ENCODE results near the gene NCAM2. TPM values are rescaled to one million over a fixed set of nuclear protein-coding genes. Genes with fewer than 3 reads are reported as not detected.

NCAM2 gene
- total RNA-seq, 4 donors from 2014 or later: 0.96 to 1.6 TPM; not detected in 2

DNA sequence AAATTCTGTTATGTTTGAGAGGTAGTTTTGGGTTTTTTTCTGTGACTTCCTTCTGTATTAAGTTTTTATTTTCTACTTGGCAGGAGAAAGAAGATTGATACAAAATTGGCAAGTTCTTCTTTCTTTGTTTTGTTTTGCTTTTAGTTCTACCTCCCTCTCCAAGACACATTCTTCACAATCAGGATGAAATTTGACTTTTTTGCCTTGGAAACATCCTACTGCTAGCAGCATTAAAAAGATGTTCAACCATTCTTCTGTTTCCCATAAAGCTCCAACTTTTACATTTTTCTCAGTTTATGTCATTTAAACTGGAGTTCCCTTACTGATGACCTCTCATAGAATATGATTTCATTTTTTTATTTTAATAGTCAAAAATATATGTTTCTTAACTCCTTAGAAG, 234.8 kb downstream of the NCAM2 start:
- no peaks in the 10 kb centered on the region for H3K9me3 ChIP-seq
- H3K4me1 ChIP-seq: no peaks in the 10 kb centered on the region
- intact Hi-C loops (cut with DNase I; ENCODE audit: low total_unique reads): no loop called here
- no peak for DNase-seq
- H3K27ac ChIP-seq: no peak overlapping the region
- no peaks in the 10 kb centered on the region for H3K27me3 ChIP-seq
- in situ Hi-C loops (cut with MboI; ENCODE audit: low pct_ligation_motif_present in 1 of 4, low pct_unique_long_range_greater_than_20kb in 1 of 4, low sequenced_read_pairs in 3 of 4): no loop called here
- no peak overlapping the region for H3K4me3 ChIP-seq
- TF ChIP-seq, protein P1, sequence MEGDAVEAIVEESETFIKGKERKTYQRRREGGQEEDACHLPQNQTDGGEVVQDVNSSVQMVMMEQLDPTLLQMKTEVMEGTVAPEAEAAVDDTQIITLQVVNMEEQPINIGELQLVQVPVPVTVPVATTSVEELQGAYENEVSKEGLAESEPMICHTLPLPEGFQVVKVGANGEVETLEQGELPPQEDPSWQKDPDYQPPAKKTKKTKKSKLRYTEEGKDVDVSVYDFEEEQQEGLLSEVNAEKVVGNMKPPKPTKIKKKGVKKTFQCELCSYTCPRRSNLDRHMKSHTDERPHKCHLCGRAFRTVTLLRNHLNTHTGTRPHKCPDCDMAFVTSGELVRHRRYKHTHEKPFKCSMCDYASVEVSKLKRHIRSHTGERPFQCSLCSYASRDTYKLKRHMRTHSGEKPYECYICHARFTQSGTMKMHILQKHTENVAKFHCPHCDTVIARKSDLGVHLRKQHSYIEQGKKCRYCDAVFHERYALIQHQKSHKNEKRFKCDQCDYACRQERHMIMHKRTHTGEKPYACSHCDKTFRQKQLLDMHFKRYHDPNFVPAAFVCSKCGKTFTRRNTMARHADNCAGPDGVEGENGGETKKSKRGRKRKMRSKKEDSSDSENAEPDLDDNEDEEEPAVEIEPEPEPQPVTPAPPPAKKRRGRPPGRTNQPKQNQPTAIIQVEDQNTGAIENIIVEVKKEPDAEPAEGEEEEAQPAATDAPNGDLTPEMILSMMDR (IDR thresholded peaks at IDR 0.05): no peak
- TF ChIP-seq POLR2AphosphoS5 (IDR thresholded peaks at IDR 0.05) (no peak), POLR2A (IDR thresholded peaks at IDR 0.05) (no peak), EP300 (IDR thresholded peaks at IDR 0.05; ENCODE audit: low read depth) (no peak)
- H3K36me3 ChIP-seq: no peaks in the 10 kb centered on the region

DNA sequence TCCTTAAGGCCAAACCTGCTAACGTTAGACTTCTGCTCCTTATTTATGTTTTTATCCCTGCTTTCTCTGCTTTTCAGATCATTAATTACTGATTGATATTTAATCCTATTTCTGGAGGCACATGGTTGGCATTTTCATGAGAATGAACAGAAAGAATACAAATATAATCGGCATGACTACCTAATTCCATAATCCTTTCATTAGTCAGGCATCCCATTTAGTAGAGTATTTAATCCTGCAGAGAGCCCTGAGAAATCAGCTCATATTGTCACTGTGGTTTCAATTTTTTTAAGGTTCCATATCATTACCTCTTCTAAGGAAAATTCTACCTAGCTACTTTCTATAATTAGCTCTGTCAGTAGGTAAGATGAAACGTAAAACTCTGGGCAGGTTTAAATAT, 238.8 kb downstream of the NCAM2 start:
- Histone ChIP-seq H3K4me1 (no peaks in the 10 kb centered on the region), H3K9me3 (no peaks in the 10 kb centered on the region), H3K36me3 (no peaks in the 10 kb centered on the region), H3K27me3 (no peaks in the 10 kb centered on the region), H3K4me3 (no peak overlapping the region), H3K27ac (no peak overlapping the region)
- in situ Hi-C loops (cut with MboI; ENCODE audit: low pct_ligation_motif_present in 1 of 4, low pct_unique_long_range_greater_than_20kb in 1 of 4, low sequenced_read_pairs in 3 of 4) (no loop called here), intact Hi-C loops (cut with DNase I; ENCODE audit: low total_unique reads) (no loop called here)
- TF ChIP-seq, protein P1 (IDR thresholded peaks at IDR 0.05): no peak
- TF ChIP-seq POLR2AphosphoS5 (IDR thresholded peaks at IDR 0.05): no peak
- no peak for DNase-seq
- WGBS, 2 donors (ENCODE audit: low coverage in 1 of 2): 70 to 74% methylated on average over 3 of the region's 3 CpGs

DNA sequence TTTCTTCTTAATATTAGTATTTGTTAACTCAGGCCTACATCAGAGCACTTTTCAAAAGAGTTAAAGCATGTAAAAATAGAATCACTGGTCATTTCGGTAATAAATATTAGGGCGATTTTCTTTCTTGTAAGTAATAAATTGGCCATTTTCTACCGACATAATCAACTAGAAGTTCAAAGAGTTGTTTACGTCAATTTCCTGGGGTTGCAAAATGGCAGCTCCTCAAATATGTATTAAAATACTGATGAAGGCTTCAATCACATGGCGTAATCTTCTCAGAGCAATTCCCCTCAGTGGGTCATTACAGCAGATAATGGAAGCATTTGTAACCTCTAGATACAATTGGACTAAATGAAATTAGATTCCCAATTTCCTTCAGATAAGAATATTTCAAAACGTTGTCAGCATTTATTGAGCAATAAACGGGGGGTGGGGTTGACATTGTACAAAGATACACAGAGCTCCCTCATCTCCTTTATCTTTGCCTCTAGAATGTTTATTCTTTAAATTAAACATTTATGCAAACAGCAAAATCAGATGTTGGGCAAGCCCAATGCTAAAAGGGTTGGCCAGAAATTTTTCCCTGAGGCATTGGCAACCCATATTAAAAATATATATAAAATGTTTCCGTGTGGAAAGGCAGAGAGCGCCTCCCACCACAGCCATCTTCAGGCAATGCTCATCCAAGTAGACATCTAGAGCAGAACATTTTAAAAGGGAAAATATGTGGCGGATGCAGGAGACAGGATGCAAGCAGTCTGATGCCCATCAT, 240.6 kb downstream of the NCAM2 start:
- Histone ChIP-seq H3K4me1 (no peaks in the 10 kb centered on the region), H3K27me3 (no peaks in the 10 kb centered on the region), H3K4me3 (no peak overlapping the region), H3K36me3 (no peaks in the 10 kb centered on the region), H3K9me3 (no peaks in the 10 kb centered on the region), H3K27ac (no peak overlapping the region)
- intact Hi-C loops (cut with DNase I; ENCODE audit: low total_unique reads) (no loop called here), in situ Hi-C loops (cut with MboI; ENCODE audit: low pct_ligation_motif_present in 1 of 4, low pct_unique_long_range_greater_than_20kb in 1 of 4, low sequenced_read_pairs in 3 of 4) (no loop called here)
- WGBS, 2 donors (ENCODE audit: low coverage in 1 of 2): 76 to 78% methylated on average over 10 of the region's 10 CpGs
- no peak for DNase-seq
- TF ChIP-seq POLR2A (IDR thresholded peaks at IDR 0.05) (no peak), POLR2AphosphoS5 (IDR thresholded peaks at IDR 0.05) (no peak), EP300 (IDR thresholded peaks at IDR 0.05; ENCODE audit: low read depth) (no peak)
- TF ChIP-seq, protein P1 (IDR thresholded peaks at IDR 0.05): no peak

DNA sequence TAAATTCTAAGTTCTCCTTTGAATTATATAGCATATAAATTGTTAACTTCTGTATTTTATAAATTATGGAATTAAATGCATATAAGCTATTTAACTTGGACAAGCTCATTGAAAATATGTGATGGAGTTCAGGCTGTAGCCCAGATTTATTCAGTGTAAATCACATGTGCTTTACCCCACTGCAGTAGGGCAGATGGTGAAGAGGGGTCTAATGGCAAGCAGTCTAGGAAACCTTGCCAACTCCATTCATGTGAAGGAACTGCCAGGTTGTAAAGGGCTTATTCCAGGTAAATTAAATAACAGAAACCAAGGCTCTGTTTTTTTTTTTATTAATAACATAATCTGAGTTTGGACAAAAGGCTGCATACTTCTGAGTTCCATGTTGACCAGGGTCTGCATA, 243.2 kb downstream of the NCAM2 start:
- intact Hi-C loops (cut with DNase I; ENCODE audit: low total_unique reads) (no loop called here), in situ Hi-C loops (cut with MboI; ENCODE audit: low pct_ligation_motif_present in 1 of 4, low pct_unique_long_range_greater_than_20kb in 1 of 4, low sequenced_read_pairs in 3 of 4) (no loop called here)
- Histone ChIP-seq H3K4me3 (no peak overlapping the region), H3K4me1 (no peaks in the 10 kb centered on the region), H3K27ac (no peak overlapping the region), H3K27me3 (no peaks in the 10 kb centered on the region), H3K36me3 (no peaks in the 10 kb centered on the region), H3K9me3 (no peaks in the 10 kb centered on the region)
- no peak for DNase-seq
- TF ChIP-seq EP300 (IDR thresholded peaks at IDR 0.05; ENCODE audit: low read depth) (no peak), POLR2AphosphoS5 (IDR thresholded peaks at IDR 0.05) (no peak), POLR2A (IDR thresholded peaks at IDR 0.05) (no peak)
- TF ChIP-seq, protein P1 (IDR thresholded peaks at IDR 0.05): no peak
